Gastroesophageal sphincter (tissue), 3 donors: ENCODE data around the gene MUSTN1.

ENCODE experiments used
- EP300 ChIP-seq: sonication (generic); formaldehyde crosslinking; IDR thresholded peaks from one replicate; pipeline ENCODE4 v1.6.1; 2017; ENCODE audit warnings: antibody characterized with exemption, mild to moderate bottlenecking
- POLR2AphosphoS5 ChIP-seq: sonication (generic); formaldehyde crosslinking; IDR thresholded peaks from one replicate; pipeline ENCODE4 v1.6.1; 2017; ENCODE audit warnings: antibody characterized with exemption
- TF ChIP-seq, protein P1 (sequence below), 4 experiments: fragments of 200-600 bp in 2 of 4; fragments of 450-650 bp in 2 of 4; sonication (generic) in 1 of 4; IDR thresholded peaks; one replicate each; pipeline ENCODE4 v1.5.1; 2017 to 2019; ENCODE audit warnings: antibody characterized with exemption in 4 of 4, mild to moderate bottlenecking in 2 of 4, moderate library complexity in 2 of 4

DNA sequence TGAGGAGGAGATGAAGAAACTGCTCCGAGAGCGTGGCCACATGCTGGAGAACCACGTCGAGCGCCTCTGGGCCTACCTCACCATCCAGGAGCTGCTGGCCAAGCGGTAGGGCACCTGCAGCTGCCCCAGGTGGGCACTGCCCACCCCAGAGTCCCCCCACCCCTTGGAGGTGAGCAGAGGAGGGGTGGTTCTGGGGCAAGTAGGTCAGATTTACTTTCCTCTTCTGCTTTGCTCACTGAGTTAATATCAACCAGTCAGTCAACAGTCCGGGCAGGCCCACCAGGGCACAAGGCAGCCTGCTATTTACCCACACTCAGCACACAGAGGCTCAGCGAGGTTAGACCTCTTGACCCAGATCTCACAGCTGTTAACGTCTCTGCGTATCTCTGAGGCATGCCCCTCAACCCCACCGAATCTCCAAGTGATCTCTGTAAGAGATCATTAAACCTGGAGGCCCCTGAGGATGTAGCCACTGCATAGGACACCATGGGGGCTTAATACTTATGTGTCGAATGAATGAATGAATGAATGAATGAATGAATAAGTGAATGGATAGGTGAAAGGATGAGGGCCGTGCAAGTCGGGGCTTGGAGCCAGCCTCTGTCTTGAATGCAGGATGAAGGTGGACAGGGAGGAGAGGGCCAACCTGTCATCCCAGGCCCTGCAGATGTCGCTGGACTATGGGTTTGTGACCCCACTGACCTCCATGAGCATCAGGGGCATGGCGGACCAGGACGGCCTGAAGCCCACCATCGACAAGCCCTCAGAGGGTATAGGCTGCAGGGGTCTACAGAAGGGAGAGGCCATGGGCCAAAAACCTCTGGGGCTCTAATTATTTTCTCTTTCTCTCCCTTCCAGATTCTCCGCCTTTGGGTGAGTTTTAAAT lies 48.2 kb downstream of the MUSTN1 start:
- TF ChIP-seq, protein P1, sequence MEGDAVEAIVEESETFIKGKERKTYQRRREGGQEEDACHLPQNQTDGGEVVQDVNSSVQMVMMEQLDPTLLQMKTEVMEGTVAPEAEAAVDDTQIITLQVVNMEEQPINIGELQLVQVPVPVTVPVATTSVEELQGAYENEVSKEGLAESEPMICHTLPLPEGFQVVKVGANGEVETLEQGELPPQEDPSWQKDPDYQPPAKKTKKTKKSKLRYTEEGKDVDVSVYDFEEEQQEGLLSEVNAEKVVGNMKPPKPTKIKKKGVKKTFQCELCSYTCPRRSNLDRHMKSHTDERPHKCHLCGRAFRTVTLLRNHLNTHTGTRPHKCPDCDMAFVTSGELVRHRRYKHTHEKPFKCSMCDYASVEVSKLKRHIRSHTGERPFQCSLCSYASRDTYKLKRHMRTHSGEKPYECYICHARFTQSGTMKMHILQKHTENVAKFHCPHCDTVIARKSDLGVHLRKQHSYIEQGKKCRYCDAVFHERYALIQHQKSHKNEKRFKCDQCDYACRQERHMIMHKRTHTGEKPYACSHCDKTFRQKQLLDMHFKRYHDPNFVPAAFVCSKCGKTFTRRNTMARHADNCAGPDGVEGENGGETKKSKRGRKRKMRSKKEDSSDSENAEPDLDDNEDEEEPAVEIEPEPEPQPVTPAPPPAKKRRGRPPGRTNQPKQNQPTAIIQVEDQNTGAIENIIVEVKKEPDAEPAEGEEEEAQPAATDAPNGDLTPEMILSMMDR (IDR thresholded peaks at IDR 0.05) = no peak
- TF ChIP-seq EP300 (no peak), POLR2AphosphoS5 (no peak)
